GM12878 (cell line): ENCODE measurements around the gene TTLL13.

Experiments
- EGR1 ChIP-seq, 2 experiments: IDR thresholded peaks; 1 replicate in 1 of 2; 2 replicates in 1 of 2; pipeline ENCODE4 v1.6.1; 2011 to 2012; ENCODE audit warnings: low read depth in 2 of 2, low read length in 2 of 2, borderline replicate concordance in 1 of 2, mild to moderate bottlenecking in 1 of 2, moderate library complexity in 1 of 2
- HDAC2 ChIP-seq: fragments of 200-600 bp; sonication (generic); IDR thresholded peaks from 2 replicates; pipeline ENCODE4 v1.6.1; 2017
- MEF2A ChIP-seq: IDR thresholded peaks from 2 replicates; pipeline ENCODE4 v1.6.1; 2011; ENCODE audit warnings: low read depth, mild to moderate bottlenecking, low read length, moderate library complexity; ENCODE audit not compliant: insufficient read depth
- NFIC ChIP-seq: IDR thresholded peaks from 2 replicates; pipeline ENCODE4 v1.6.1; 2012; ENCODE audit warnings: low read depth, mild to moderate bottlenecking, inconsistent platforms, low read length, moderate library complexity
- NRF1 ChIP-seq: conservative IDR thresholded peaks from 2 replicates; pipeline ENCODE4 v1.6.1; 2011; ENCODE audit warnings: mild to moderate bottlenecking, low read depth, low read length, improper control_type of control experiment
- POLR2A ChIP-seq: IDR thresholded peaks from 2 replicates; pipeline ENCODE4 v1.6.1; 2011; ENCODE audit warnings: low read depth, mild to moderate bottlenecking, low read length
- RFX5 ChIP-seq: IDR thresholded peaks from 2 replicates; pipeline ENCODE4 v1.6.1; 2011; ENCODE audit warnings: low read depth, low read length, improper control_type of control experiment
- TAF1 ChIP-seq: IDR thresholded peaks from 2 replicates; pipeline ENCODE4 v1.6.1; 2011; ENCODE audit warnings: mild to moderate bottlenecking, low read depth, low read length, borderline replicate concordance
- TCF7 ChIP-seq: IDR thresholded peaks from 2 replicates; pipeline ENCODE4 v1.6.1; 2014; ENCODE audit warnings: antibody characterized with exemption, borderline replicate concordance
- ZNF274 ChIP-seq: IDR thresholded peaks from one replicate; pipeline ENCODE4 v1.8.0; 2011; ENCODE audit not compliant: insufficient read length, insufficient read depth
- TF ChIP-seq, protein P1 (sequence below), 3 experiments: IDR thresholded peaks in 2 of 3; conservative IDR thresholded peaks in 1 of 3; 2 replicates each; pipeline ENCODE4 v1.5.1; 2011; ENCODE audit warnings: low read depth in 3 of 3, low read length in 3 of 3, mild to moderate bottlenecking in 3 of 3, control low read depth in 2 of 3, moderate library complexity in 2 of 3, inconsistent platforms in 1 of 3, mixed read lengths in 1 of 3; ENCODE audit not compliant: control insufficient read depth in 2 of 3, insufficient read depth in 1 of 3; ENCODE audit errors: extremely low read depth in 1 of 3

DNA sequence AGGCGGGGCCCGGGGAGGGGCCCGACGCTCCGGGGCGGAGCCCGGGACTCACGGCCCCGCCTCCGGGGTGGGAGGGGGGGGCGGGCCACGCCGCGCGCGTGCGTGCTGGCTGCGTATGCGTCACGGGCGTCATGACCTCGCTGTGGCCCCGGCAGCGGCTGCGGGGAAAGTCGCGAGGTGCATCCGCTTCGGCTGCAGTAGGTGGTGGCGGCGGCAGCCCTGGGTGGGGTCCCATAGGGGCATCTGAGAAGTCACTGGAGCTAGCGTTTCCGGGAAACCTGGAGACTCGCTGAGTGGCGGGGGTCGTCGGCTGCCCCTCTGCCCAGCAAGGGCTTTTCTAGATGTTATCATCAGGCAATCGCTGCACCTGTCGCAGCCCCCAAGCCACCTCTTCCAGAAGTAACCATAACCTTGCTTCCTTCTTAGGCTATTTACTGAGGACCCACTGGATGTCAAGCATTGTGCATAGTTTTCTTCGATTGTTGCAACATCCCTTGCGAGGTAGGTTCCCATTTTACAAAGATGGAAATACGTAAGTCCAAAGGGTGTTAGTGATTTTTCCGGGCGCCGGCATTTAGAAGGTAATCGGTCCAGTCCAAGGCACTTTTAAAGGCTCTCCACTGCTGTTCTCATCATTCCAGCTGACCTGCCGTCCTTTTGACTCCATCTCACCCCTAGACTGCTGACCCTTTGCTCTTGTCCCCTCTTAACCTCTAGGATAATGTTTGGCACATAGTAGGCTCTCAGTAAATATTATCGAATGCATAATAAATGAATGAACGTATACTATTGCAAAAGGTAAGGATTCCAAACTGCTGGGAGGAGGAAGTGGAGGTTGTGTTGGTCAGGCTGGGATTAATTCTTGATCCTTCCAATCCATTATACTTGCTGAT, 15.0 kb upstream of the TTLL13 start, which contains the start of gene GDPGP1:
- TF ChIP-seq RFX5 = no peak
- TF ChIP-seq, protein P1, sequence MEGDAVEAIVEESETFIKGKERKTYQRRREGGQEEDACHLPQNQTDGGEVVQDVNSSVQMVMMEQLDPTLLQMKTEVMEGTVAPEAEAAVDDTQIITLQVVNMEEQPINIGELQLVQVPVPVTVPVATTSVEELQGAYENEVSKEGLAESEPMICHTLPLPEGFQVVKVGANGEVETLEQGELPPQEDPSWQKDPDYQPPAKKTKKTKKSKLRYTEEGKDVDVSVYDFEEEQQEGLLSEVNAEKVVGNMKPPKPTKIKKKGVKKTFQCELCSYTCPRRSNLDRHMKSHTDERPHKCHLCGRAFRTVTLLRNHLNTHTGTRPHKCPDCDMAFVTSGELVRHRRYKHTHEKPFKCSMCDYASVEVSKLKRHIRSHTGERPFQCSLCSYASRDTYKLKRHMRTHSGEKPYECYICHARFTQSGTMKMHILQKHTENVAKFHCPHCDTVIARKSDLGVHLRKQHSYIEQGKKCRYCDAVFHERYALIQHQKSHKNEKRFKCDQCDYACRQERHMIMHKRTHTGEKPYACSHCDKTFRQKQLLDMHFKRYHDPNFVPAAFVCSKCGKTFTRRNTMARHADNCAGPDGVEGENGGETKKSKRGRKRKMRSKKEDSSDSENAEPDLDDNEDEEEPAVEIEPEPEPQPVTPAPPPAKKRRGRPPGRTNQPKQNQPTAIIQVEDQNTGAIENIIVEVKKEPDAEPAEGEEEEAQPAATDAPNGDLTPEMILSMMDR (IDR thresholded peaks at IDR 0.05 in 2 of 3, conservative IDR thresholded peaks at IDR 0.05 in 1 of 3; ENCODE audit: control insufficient read depth in 2 of 3, extremely low read depth in 1 of 3, insufficient read depth in 1 of 3, low read depth in 3 of 3, low read length in 3 of 3) = no peak
- peak; percentile 92 for TF ChIP-seq POLR2A
- TF ChIP-seq HDAC2 = no peak
- TF ChIP-seq TAF1 = peak; percentile 51; the same call in 1 of the 2 replicates
- no peak for TF ChIP-seq MEF2A
- TF ChIP-seq TCF7 = no peak
- no peak for TF ChIP-seq ZNF274
- peak in 1 of 2 experiments; percentile 51; a peak in 1 of 3 replicates for TF ChIP-seq EGR1 (IDR thresholded peaks at IDR 0.05; ENCODE audit: borderline replicate concordance in 1 of 2, low read depth in 2 of 2, low read length in 2 of 2)
- TF ChIP-seq NFIC = no peak
- peak; percentile 63 for TF ChIP-seq NRF1
